Activated T-helper 9 cell treated with anti-CD3 and anti-CD28 coated beads, Interleukin-2, amount 50 U/mL, for 16 hours (primary cell): ENCODE measurements around the gene RHOG.

Source experiments
- DNase-seq: peaks from one replicate; pipeline ENCODE4 v3.0.0-alpha.2; 2020; ENCODE audit warnings: low read depth

The RHOG gene

GRCh38 chr11:3859373-3859881 is 18.7 kb upstream of the RHOG start:
- DNase-seq = no peak

- DNase-seq = no peak
Measured at GRCh38 chr11:3857628-3858027, 16.9 kb upstream of the RHOG start.

- DNase-seq = no peak
Measured at GRCh38 chr11:3856856-3857553, 16.2 kb upstream of the RHOG start.

GRCh38 chr11:3855808-3856491 is 15.2 kb upstream of the RHOG start:
- DNase-seq = no peak

GRCh38 chr11:3854977-3855807 is 14.4 kb upstream of the RHOG start, which contains the start of gene STIM1:
STIM1 (plus strand) TSS chr11:3855664; CDS start chr11:3856271, 607 bp downstream.
- peak; percentile 97 for DNase-seq

- no peak for DNase-seq
Measured at GRCh38 chr11:3854660-3854976, 13.9 kb upstream of the RHOG start.

GRCh38 chr11:3853899-3854659 is 13.3 kb upstream of the RHOG start:
- no peak for DNase-seq

GRCh38 chr11:3853545-3853842 is 12.7 kb upstream of the RHOG start:
- DNase-seq = no peak

- DNase-seq = no peak
Measured at GRCh38 chr11:3849297-3849874, 8.6 kb upstream of the RHOG start.

- DNase-seq = no peak
Measured at GRCh38 chr11:3845670-3846069, 4.9 kb upstream of the RHOG start.

GRCh38 chr11:3845246-3845645 is 4.5 kb upstream of the RHOG start:
- no peak for DNase-seq

GRCh38 chr11:3843326-3843725 is 2.6 kb upstream of the RHOG start:
- no peak for DNase-seq

- peak; percentile 92 for DNase-seq
Measured at GRCh38 chr11:3841426-3842350, 929 bp upstream of the RHOG start.

- DNase-seq = no peak
Measured at GRCh38 chr11:3840004-3840869, 522 bp downstream of the RHOG start.

- DNase-seq = no peak
Measured at GRCh38 chr11:3838504-3838903, 2.3 kb downstream of the RHOG start.

- DNase-seq = no peak
Measured at GRCh38 chr11:3837793-3838192, 3.0 kb downstream of the RHOG start.

- DNase-seq = no peak
Measured at GRCh38 chr11:3836903-3837302, 3.9 kb downstream of the RHOG start.

- no peak for DNase-seq
Measured at GRCh38 chr11:3835751-3836150, 5.0 kb downstream of the RHOG start.

GRCh38 chr11:3834664-3835461 is 5.9 kb downstream of the RHOG start:
- no peak for DNase-seq
